MM.1S (cell line): Measurements from ENCODE around the gene MCEMP1.

Experiments used
- DNase-seq: peaks from one replicate; pipeline ENCODE4 v3.0.0-alpha.2; 2015
- H2AFZ ChIP-seq: fragments of 300-600 bp; sonication (generic); 2 replicates; pipeline ENCODE4 v1.6.0; 2016; ENCODE audit warnings: antibody characterized with exemption, low read length
- H3F3A ChIP-seq: fragments of 300-600 bp; sonication (generic); 2 replicates; pipeline ENCODE4 v1.6.1; 2016; ENCODE audit warnings: mild to moderate bottlenecking, antibody characterized with exemption, low read length, moderate library complexity, mixed read lengths; ENCODE audit not compliant: insufficient read depth
- H3K27ac ChIP-seq: fragments of 300-600 bp; sonication (generic); 2 replicates; pipeline ENCODE4 v1.5.1; 2016; ENCODE audit warnings: mild to moderate bottlenecking, low read length
- H3K27me3 ChIP-seq: fragments of 300-600 bp; sonication (generic); replicated peaks from 2 replicates; pipeline ENCODE4 v1.6.0; 2016; ENCODE audit warnings: low read length; ENCODE audit not compliant: insufficient read depth
- H3K36me3 ChIP-seq: fragments of 300-600 bp; sonication (generic); replicated peaks from 2 replicates; pipeline ENCODE4 v1.6.1; 2016; ENCODE audit warnings: mild to moderate bottlenecking, low read length, mixed read lengths; ENCODE audit not compliant: insufficient read depth
- H3K4me1 ChIP-seq: fragments of 300-600 bp; sonication (generic); 2 replicates; pipeline ENCODE4 v1.6.1; 2016; ENCODE audit warnings: low read length, mixed read lengths
- H3K4me2 ChIP-seq: fragments of 300-600 bp; sonication (generic); 2 replicates; pipeline ENCODE4 v1.6.0; 2016; ENCODE audit warnings: low read depth, low read length
- H3K4me3 ChIP-seq: fragments of 300-600 bp; sonication (generic); 2 replicates; pipeline ENCODE4 v1.5.1; 2016; ENCODE audit warnings: low read length, mixed read lengths
- H3K79me2 ChIP-seq: fragments of 300-600 bp; sonication (generic); 2 replicates; pipeline ENCODE4 v1.6.1; 2016; ENCODE audit warnings: mixed run types, low read length, mixed read lengths
- H3K9ac ChIP-seq: fragments of 300-600 bp; sonication (generic); 2 replicates; pipeline ENCODE4 v1.6.1; 2016; ENCODE audit warnings: low read length, mixed read lengths
- H3K9me2 ChIP-seq: fragments of 300-600 bp; sonication (generic); replicated peaks from 2 replicates; pipeline ENCODE4 v1.6.1; 2016; ENCODE audit warnings: mild to moderate bottlenecking, low read length, mixed read lengths; ENCODE audit not compliant: insufficient read depth
- H3K9me3 ChIP-seq: fragments of 300-600 bp; sonication (generic); replicated peaks from 2 replicates; pipeline ENCODE4 v1.6.1; 2016; ENCODE audit warnings: mild to moderate bottlenecking, low read length, mixed read lengths; ENCODE audit not compliant: insufficient read depth
- H4K20me1 ChIP-seq: fragments of 300-600 bp; sonication (generic); 2 replicates; pipeline ENCODE4 v1.6.1; 2016; ENCODE audit warnings: mild to moderate bottlenecking, low read length, moderate library complexity, mixed read lengths; ENCODE audit not compliant: insufficient read depth
- EZH2 ChIP-seq: fragments of 300-600 bp; sonication (generic); optimal IDR thresholded peaks from 2 replicates; pipeline ENCODE3; 2017; ENCODE audit warnings: low read depth, mild to moderate bottlenecking, antibody characterized with exemption, low read length, mixed read lengths
- EZH2phosphoT487 ChIP-seq: fragments of 300-600 bp; sonication (generic); IDR thresholded peaks from 2 replicates; pipeline ENCODE4 v1.6.1; 2018; ENCODE audit warnings: antibody characterized with exemption, low read length
- TF ChIP-seq, protein P1 (sequence below): fragments of 300-600 bp; sonication (generic); IDR thresholded peaks from 2 replicates; pipeline ENCODE4 v1.5.1; 2016; ENCODE audit warnings: antibody characterized with exemption, low read length, mixed read lengths

MCEMP1 gene

DNA sequence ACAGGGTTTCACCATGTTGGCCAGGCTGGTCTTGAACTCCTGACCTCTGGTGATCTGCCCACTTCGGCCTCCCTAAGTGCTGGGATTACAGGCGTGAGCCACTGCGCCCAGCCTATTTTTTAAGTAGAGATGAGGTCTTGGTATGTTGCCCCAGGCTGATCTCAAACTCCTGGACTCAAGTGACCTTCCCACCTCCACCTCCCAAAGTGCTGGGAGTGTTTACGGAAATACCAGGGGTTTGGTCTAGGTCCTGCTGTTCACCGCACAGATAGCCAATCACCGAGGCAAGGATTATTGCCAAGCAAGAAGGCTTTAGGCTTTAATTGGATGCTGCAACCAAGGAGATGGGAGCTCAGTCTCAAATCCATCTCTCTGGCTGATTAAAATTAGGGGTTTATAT lies 43.5 kb downstream of the MCEMP1 start:
- H3K36me3 ChIP-seq: no peaks in the 10 kb centered on the region
- H3K27me3 ChIP-seq: peaks cover 88% of the 10 kb centered on the region
- no peak overlapping the region for H3K9ac ChIP-seq
- H4K20me1 ChIP-seq: no peaks in the 10 kb centered on the region
- H3K27ac ChIP-seq: no peak overlapping the region
- no peaks in the 10 kb centered on the region for H3K9me3 ChIP-seq
- no peak overlapping the region for H3K4me3 ChIP-seq
- TF ChIP-seq EZH2 (no peak), EZH2phosphoT487 (no peak)
- TF ChIP-seq, protein P1, sequence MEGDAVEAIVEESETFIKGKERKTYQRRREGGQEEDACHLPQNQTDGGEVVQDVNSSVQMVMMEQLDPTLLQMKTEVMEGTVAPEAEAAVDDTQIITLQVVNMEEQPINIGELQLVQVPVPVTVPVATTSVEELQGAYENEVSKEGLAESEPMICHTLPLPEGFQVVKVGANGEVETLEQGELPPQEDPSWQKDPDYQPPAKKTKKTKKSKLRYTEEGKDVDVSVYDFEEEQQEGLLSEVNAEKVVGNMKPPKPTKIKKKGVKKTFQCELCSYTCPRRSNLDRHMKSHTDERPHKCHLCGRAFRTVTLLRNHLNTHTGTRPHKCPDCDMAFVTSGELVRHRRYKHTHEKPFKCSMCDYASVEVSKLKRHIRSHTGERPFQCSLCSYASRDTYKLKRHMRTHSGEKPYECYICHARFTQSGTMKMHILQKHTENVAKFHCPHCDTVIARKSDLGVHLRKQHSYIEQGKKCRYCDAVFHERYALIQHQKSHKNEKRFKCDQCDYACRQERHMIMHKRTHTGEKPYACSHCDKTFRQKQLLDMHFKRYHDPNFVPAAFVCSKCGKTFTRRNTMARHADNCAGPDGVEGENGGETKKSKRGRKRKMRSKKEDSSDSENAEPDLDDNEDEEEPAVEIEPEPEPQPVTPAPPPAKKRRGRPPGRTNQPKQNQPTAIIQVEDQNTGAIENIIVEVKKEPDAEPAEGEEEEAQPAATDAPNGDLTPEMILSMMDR: no peak
- no peaks in the 10 kb centered on the region for H3K9me2 ChIP-seq
- no peaks in the 10 kb centered on the region for H3F3A ChIP-seq
- no peak overlapping the region for H3K4me2 ChIP-seq
- H3K4me1 ChIP-seq: no peaks in the 10 kb centered on the region
- no peak for DNase-seq
- no peak overlapping the region for H2AFZ ChIP-seq
- no peaks in the 10 kb centered on the region for H3K79me2 ChIP-seq

DNA sequence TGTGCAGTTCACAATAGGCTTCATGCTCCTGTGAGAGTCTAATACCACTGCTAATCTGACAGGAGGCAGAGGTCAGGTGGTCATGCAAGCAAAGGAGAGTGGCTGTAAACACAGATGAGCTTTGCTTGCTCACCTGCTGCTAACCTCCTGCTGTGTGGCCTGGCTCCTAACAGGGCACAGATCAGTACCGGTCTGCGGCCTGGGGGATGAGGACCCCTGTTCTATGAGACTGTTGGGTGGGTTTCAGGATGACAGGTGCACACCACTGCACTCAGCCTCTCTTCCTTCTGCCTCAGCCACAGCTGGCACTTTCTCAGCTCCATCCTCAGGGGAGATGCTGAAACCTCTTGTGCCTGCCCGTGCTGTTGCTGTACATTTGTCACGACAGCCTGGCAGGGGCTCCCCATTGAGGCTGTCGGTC lies 45.4 kb downstream of the MCEMP1 start:
- H3K36me3 ChIP-seq: no peaks in the 10 kb centered on the region
- no peaks in the 10 kb centered on the region for H4K20me1 ChIP-seq
- no peaks in the 10 kb centered on the region for H3F3A ChIP-seq
- no peak overlapping the region for H3K9ac ChIP-seq
- no peak for DNase-seq
- H3K9me2 ChIP-seq: no peaks in the 10 kb centered on the region
- H3K4me3 ChIP-seq: no peak overlapping the region
- no peak overlapping the region for H3K4me2 ChIP-seq
- peaks cover 87% of the 10 kb centered on the region for H3K27me3 ChIP-seq
- H3K4me1 ChIP-seq: no peaks in the 10 kb centered on the region
- H2AFZ ChIP-seq: no peak overlapping the region
- TF ChIP-seq EZH2phosphoT487: no peak
- TF ChIP-seq EZH2: no peak
- TF ChIP-seq, protein P1: no peak
- H3K27ac ChIP-seq: no peak overlapping the region
- no peaks in the 10 kb centered on the region for H3K79me2 ChIP-seq
- no peaks in the 10 kb centered on the region for H3K9me3 ChIP-seq

DNA sequence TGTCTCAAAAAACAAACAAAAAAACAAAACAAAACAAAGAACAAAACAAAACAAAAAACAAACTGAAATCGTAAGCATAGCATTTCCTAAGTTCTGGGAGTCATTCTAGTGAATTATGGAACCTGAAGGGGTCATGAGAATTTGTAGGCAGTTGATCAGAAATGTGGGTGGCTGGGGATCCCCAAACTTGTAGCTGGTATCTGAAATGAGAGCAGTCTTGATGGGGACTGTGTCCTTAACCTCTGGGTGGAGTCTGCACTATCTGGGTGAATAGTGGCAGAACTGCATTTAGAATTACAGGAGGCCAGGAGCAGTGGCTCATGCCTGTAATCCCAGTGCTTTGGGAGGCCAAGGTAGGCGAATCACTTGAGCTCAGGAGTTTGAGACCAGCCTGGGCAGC lies 48.9 kb downstream of the MCEMP1 start:
- no peaks in the 10 kb centered on the region for H3K79me2 ChIP-seq
- no peak overlapping the region for H3K27ac ChIP-seq
- H3K36me3 ChIP-seq: no peaks in the 10 kb centered on the region
- H3F3A ChIP-seq: no peaks in the 10 kb centered on the region
- no peak overlapping the region for H3K4me2 ChIP-seq
- no peak overlapping the region for H3K9ac ChIP-seq
- TF ChIP-seq EZH2 (no peak), EZH2phosphoT487 (no peak)
- TF ChIP-seq, protein P1: no peak
- no peaks in the 10 kb centered on the region for H3K4me1 ChIP-seq
- peaks cover 92% of the 10 kb centered on the region for H3K27me3 ChIP-seq
- no peaks in the 10 kb centered on the region for H3K9me2 ChIP-seq
- DNase-seq: no peak
- no peak overlapping the region for H2AFZ ChIP-seq
- H3K9me3 ChIP-seq: no peaks in the 10 kb centered on the region
- no peak overlapping the region for H3K4me3 ChIP-seq
- no peaks in the 10 kb centered on the region for H4K20me1 ChIP-seq
